OCI-LY7 (cell line): ENCODE data around the gene P2RY4.
A peak's percentile ranks its signal among the peaks of the same experiment; 100 is the strongest.

ENCODE experiments used
- EZH2phosphoT487 ChIP-seq: fragments of 200-600 bp; sonication (generic); IDR thresholded peaks from 2 replicates; pipeline ENCODE4 v1.6.1; 2018; ENCODE audit warnings: low read depth, borderline replicate concordance, mild to moderate bottlenecking, mixed run types, antibody characterized with exemption, low read length, moderate library complexity, mixed read lengths
- TF ChIP-seq, protein P1 (sequence below): fragments of 200-600 bp; sonication (generic); conservative IDR thresholded peaks from 2 replicates; pipeline ENCODE4 v1.5.1; 2014; ENCODE audit warnings: mild to moderate bottlenecking, antibody characterized with exemption, low read length, moderate library complexity, mixed read lengths

DNA sequence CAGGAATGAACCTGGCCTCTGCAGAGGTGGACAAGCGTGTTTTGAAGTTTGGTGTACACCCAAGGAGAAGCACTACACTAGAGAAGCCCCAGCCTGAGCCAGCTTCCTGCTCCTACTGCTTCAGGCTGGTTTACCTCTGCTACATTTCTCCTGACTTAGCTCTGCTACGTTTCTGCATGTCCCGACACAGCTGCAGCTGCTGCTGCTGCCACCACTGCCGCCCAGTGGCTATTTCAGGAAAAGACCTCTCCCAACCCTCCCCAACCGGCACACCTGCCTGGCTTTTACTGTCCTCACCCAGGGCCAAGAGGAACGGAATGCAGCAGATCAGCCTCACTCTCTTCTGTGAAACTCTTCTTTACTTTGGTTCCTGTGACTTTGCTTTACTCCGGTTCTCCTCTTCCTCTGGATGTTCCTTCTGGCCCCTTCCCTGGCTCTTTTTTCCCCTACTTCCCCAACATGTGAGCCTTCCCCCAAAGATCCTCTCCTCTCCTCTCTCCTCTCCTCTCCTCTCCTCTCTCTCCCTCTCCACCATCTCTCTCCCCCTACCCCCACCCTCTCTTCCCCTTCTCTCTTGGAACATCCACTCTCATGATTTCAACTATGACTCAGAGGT is 3.1 kb upstream of the P2RY4 start:
- TF ChIP-seq, protein P1, sequence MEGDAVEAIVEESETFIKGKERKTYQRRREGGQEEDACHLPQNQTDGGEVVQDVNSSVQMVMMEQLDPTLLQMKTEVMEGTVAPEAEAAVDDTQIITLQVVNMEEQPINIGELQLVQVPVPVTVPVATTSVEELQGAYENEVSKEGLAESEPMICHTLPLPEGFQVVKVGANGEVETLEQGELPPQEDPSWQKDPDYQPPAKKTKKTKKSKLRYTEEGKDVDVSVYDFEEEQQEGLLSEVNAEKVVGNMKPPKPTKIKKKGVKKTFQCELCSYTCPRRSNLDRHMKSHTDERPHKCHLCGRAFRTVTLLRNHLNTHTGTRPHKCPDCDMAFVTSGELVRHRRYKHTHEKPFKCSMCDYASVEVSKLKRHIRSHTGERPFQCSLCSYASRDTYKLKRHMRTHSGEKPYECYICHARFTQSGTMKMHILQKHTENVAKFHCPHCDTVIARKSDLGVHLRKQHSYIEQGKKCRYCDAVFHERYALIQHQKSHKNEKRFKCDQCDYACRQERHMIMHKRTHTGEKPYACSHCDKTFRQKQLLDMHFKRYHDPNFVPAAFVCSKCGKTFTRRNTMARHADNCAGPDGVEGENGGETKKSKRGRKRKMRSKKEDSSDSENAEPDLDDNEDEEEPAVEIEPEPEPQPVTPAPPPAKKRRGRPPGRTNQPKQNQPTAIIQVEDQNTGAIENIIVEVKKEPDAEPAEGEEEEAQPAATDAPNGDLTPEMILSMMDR = peak; percentile 64
- TF ChIP-seq EZH2phosphoT487 = no peak
